Glutamatergic neuron (in vitro differentiated cells): ENCODE data around the gene STK11. TPM values are rescaled to one million over a fixed set of nuclear protein-coding genes. Genes with fewer than 3 reads are reported as not detected.

Experiments
- DNase-seq: peaks from one replicate; pipeline ENCODE4 v3.0.0; 2022
- H3K27ac Mint-ChIP-seq: one replicate; pipeline ENCODE4 v1.8.0; 2020; ENCODE audit warnings: mild to moderate bottlenecking, mixed read lengths, inconsistent platforms; ENCODE audit not compliant: unreplicated experiment
- H3K27me3 Mint-ChIP-seq: one replicate; pipeline ENCODE4 v1.8.0; 2020; ENCODE audit warnings: mild to moderate bottlenecking, moderate library complexity, mixed read lengths, inconsistent platforms; ENCODE audit not compliant: unreplicated experiment
- H3K36me3 Mint-ChIP-seq: one replicate; pipeline ENCODE4 v1.8.0; 2020; ENCODE audit warnings: mild to moderate bottlenecking, mixed read lengths, inconsistent platforms; ENCODE audit not compliant: unreplicated experiment
- H3K4me1 Mint-ChIP-seq: one replicate; pipeline ENCODE4 v1.8.0; 2020; ENCODE audit warnings: mild to moderate bottlenecking, low read depth, mixed read lengths, inconsistent platforms; ENCODE audit not compliant: unreplicated experiment
- H3K4me3 Mint-ChIP-seq: one replicate; pipeline ENCODE4 v1.8.0; 2020; ENCODE audit warnings: mild to moderate bottlenecking, mixed read lengths, inconsistent platforms; ENCODE audit not compliant: unreplicated experiment
- H3K9me3 Mint-ChIP-seq: one replicate; pipeline ENCODE4 v1.8.0; 2020; ENCODE audit warnings: mild to moderate bottlenecking, moderate library complexity, mixed read lengths, inconsistent platforms; ENCODE audit not compliant: unreplicated experiment
- CTCF ChIP-seq: fragments of 200-600 bp; sonication (generic); IDR thresholded peaks from one replicate; pipeline ENCODE4 v1.5.0; 2021; ENCODE audit not compliant: partially characterized antibody, unreplicated experiment
- total RNA-seq: library from RNA; stranded (reverse); fragmentation: NEBNext Ultra II Directional; extraction: Animal tissue kit (Norgen Biotek cat#: 25700); gene quantifications from one replicate; pipeline ENCODE4 v1.2.1, GENCODE V29; 2021; ENCODE audit not compliant: unreplicated experiment

Gene STK11
- total RNA-seq, 1 donor from 2014 or later = 48.2 TPM

- H3K4me3 Mint-ChIP-seq = no peak overlapping the region
- no peaks in the 10 kb centered on the region for H3K36me3 Mint-ChIP-seq
- peaks cover 6% of the 10 kb centered on the region for H3K9me3 Mint-ChIP-seq
- no peak for TF ChIP-seq CTCF
- H3K27me3 Mint-ChIP-seq = peaks cover 6% of the 10 kb centered on the region
- DNase-seq = no peak
- no peak overlapping the region for H3K27ac Mint-ChIP-seq
- H3K4me1 Mint-ChIP-seq = peaks cover 6% of the 10 kb centered on the region
These were observed 27.6 kb downstream of the STK11 start for GRCh38 chr19:1233115-1233667.

GRCh38 chr19:1234051-1234954 is 28.7 kb downstream of the STK11 start:
- Mint-ChIP-seq H3K36me3 (no peaks in the 10 kb centered on the region), H3K4me1 (peaks cover 6% of the 10 kb centered on the region), H3K9me3 (peaks cover 14% of the 10 kb centered on the region), H3K27ac (no peak overlapping the region), H3K4me3 (no peak overlapping the region), H3K27me3 (peaks cover 13% of the 10 kb centered on the region)
- no peak for TF ChIP-seq CTCF
- no peak for DNase-seq

GRCh38 chr19:1234955-1235380 is 29.4 kb downstream of the STK11 start:
- Mint-ChIP-seq H3K9me3 (peaks cover 15% of the 10 kb centered on the region), H3K36me3 (no peaks in the 10 kb centered on the region), H3K4me3 (no peak overlapping the region), H3K27me3 (peaks cover 15% of the 10 kb centered on the region), H3K4me1 (peaks cover 6% of the 10 kb centered on the region), H3K27ac (no peak overlapping the region)
- DNase-seq = no peak
- no peak for TF ChIP-seq CTCF

- peaks cover 15% of the 10 kb centered on the region for H3K9me3 Mint-ChIP-seq
- peaks cover 15% of the 10 kb centered on the region for H3K27me3 Mint-ChIP-seq
- H3K36me3 Mint-ChIP-seq = no peaks in the 10 kb centered on the region
- DNase-seq = no peak
- H3K27ac Mint-ChIP-seq = no peak overlapping the region
- no peak for TF ChIP-seq CTCF
- peak overlapping the region; percentile 42 for H3K4me3 Mint-ChIP-seq
- H3K4me1 Mint-ChIP-seq = peaks cover 6% of the 10 kb centered on the region
These were observed 30.3 kb downstream of the STK11 start for GRCh38 chr19:1235625-1236538.
